Stimulated activated naive CD8-positive, alpha-beta T cell treated with anti-CD3 and anti-CD28 coated beads, Interleukin-15, amount 100 ng/mL, for 72 hours (primary cell): ENCODE measurements around the gene ZCCHC24.

ENCODE experiments used
- ATAC-seq: fragments of 150-1000 bp; cut with Tn5 transposase; 2 replicates; pipeline ENCODE4 v1.10.0; 2021; ENCODE audit warnings: mild to moderate bottlenecking, moderate library complexity
- DNase-seq, 2 donors: peaks; one replicate each; pipeline ENCODE4 v3.0.0; 2021 to 2022
- H3K27ac Mint-ChIP-seq, 2 donors: one replicate each; pipeline ENCODE4 v1.8.0; 2022; ENCODE audit warnings: mild to moderate bottlenecking in 2 of 2, mixed read lengths in 2 of 2, moderate library complexity in 2 of 2
- H3K27me3 Mint-ChIP-seq: one replicate; pipeline ENCODE4 v1.8.0; 2022; ENCODE audit warnings: mixed read lengths
- H3K4me1 Mint-ChIP-seq: one replicate; pipeline ENCODE4 v1.8.0; 2022; ENCODE audit warnings: mild to moderate bottlenecking, mixed read lengths
- H3K4me3 Mint-ChIP-seq, 2 donors: one replicate each; pipeline ENCODE4 v1.8.0; 2022; ENCODE audit warnings: mild to moderate bottlenecking in 2 of 2, mixed read lengths in 2 of 2, moderate library complexity in 1 of 2
- H3K9me3 Mint-ChIP-seq, 2 donors: one replicate each; pipeline ENCODE4 v1.8.0; 2022; ENCODE audit warnings: mixed read lengths in 2 of 2

ZCCHC24 gene

DNA sequence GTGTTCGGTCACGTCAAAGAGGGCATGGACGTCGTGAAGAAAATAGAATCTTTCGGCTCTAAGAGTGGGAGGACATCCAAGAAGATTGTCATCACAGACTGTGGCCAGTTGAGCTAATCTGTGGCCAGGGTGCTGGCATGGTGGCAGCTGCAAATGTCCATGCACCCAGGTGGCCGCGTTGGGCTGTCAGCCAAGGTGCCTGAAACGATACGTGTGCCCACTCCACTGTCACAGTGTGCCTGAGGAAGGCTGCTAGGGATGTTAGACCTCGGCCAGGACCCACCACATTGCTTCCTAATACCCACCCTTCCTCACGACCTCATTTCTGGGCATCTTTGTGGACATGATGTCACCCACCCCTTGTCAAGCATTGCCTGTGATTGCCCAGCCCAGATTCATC, 91.7 kb downstream of the ZCCHC24 start:
- no peaks in the 10 kb centered on the region for H3K27me3 Mint-ChIP-seq
- no peak overlapping the region for H3K4me3 Mint-ChIP-seq
- no peaks in the 10 kb centered on the region for H3K9me3 Mint-ChIP-seq
- peak overlapping the region; percentile 59 to 82 for H3K27ac Mint-ChIP-seq
- DNase-seq (no peak), ATAC-seq (peak; percentile 8)
- H3K4me1 Mint-ChIP-seq = peaks cover 72% of the 10 kb centered on the region

DNA sequence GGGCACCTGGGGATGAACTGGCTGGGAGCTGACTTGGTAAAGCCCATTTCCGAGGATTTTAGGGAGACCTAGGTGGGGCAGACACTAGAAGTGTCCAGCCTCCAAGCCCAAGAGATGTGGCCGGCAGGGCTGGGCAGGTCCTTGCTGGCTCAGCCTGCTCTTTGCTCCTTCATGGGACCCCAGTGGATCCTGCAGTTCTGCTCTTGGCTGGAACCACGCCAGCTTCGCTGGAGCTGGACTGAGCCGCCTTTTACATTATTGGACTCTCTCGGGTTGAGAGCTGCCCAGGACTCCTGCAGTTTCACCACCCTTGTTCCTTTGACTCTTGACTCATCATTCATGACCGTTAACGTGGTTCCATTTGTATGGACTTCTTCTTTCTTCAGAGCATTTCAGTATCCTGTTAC, 92.4 kb downstream of the ZCCHC24 start:
- ATAC-seq (no peak), DNase-seq (no peak)
- H3K27me3 Mint-ChIP-seq = no peaks in the 10 kb centered on the region
- H3K4me1 Mint-ChIP-seq = peaks cover 79% of the 10 kb centered on the region
- H3K4me3 Mint-ChIP-seq = peak overlapping the region in 1 of 2 donors; percentile 6
- H3K27ac Mint-ChIP-seq = no peak overlapping the region
- no peaks in the 10 kb centered on the region for H3K9me3 Mint-ChIP-seq

DNA sequence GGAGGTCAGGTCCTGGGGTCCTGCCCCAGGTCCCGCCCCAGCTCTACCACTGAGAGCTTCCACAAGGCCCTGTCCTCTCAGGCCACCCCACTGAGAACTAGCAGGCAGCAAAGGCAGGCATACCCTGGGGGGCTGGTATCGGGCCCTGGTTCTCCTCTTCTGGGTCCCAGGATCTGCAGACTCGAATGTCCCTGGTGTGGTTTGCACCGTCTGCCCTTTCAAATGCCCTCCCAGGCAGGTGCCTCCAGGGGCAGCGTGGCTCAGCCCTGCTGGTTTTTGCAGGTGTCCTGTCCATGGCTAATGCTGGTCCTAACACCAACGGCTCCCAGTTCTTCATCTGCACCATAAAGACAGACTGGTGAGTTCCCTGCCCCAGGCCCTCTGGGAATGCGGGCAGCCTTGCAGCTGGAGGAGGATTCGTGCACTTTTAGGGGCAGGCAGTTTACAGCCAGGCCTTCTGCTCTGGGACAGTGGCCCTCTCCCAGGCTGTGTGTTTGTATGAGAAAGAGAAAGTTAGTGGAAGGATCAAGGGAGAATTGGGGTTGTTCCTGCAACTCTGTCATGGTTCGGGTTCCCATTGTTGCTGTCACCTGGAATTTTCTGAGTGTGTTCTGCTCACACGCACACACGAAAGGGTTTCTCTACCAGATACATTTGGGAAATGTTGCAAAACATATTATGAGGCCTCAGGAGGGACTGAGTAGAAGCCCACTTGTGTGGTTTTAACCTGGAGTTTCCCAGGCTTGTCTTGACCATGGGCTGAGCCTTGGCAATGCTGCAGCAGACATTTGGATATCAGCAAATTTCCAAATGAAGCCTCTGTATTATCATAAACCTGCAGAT, 93.2 kb downstream of the ZCCHC24 start:
- DNase-seq = no peak
- Mint-ChIP-seq H3K27me3 (no peaks in the 10 kb centered on the region), H3K9me3 (no peaks in the 10 kb centered on the region), H3K4me1 (peaks cover 79% of the 10 kb centered on the region), H3K4me3 (no peak overlapping the region), H3K27ac (peak overlapping the region in 1 of 2 donors; percentile 59)
- ATAC-seq = no peak

DNA sequence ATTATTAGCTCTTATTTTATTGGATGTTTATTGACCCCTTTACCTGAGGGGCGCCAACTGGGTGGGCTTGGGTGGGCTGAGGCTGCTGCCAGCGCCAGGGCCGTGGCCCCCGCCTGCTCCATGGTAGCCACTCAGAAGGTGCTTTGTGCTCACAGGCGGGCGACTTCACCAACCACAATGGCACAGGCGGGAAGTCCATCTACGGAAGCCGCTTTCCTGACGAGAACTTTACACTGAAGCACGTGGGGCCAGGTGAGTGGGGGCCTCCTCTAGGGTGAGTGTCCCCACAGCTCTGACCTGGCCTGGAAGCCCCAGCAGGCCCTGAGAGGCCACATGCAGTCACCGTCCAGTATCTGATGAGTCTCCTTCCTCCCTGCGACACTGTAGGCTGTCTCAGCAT, 94.1 kb downstream of the ZCCHC24 start:
- H3K4me1 Mint-ChIP-seq = peaks cover 86% of the 10 kb centered on the region
- H3K4me3 Mint-ChIP-seq = no peak overlapping the region
- ATAC-seq (no peak), DNase-seq (no peak)
- H3K9me3 Mint-ChIP-seq = no peaks in the 10 kb centered on the region
- H3K27ac Mint-ChIP-seq = no peak overlapping the region
- no peaks in the 10 kb centered on the region for H3K27me3 Mint-ChIP-seq

DNA sequence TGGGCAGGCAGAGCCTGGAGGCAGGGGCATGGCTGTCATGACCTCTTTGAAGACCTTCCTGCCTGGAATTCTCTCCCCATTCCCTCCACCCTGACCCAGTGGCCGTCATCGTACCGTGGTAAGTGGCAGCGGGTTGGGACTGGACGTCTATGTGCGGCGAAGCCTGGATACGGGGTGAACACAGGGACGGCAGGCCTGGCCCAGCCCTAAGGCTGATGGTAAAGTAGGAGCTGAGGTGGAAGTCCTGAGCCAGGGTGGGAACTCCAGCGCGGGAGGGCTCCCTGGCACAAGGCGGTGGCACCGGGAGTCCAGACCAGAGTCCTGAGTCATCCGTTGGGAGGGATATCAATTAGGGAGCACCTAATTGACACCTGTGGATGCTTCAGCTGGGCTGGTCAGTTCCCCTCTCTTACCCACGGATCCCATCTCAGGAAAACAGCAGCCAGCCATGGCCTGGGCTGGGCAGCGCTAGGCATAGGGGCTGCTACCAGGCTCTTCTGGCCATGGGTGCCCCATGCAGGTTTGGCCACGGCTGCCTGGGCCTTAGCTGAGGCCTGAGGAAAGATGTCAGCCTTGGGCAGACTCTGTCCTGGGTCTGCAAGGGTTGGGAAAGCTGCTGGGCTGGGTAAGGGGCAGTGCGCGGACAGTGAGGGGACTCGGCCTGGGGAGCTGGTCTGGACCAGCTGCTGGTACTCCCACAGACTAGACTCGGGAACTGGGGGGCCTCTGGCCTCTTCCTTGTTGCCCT, 94.8 kb downstream of the ZCCHC24 start:
- ATAC-seq (no peak), DNase-seq (no peak)
- H3K27me3 Mint-ChIP-seq = no peaks in the 10 kb centered on the region
- H3K9me3 Mint-ChIP-seq = no peaks in the 10 kb centered on the region
- no peak overlapping the region for H3K27ac Mint-ChIP-seq
- H3K4me3 Mint-ChIP-seq = peak overlapping the region; percentile 36 to 92
- H3K4me1 Mint-ChIP-seq = peaks cover 79% of the 10 kb centered on the region

DNA sequence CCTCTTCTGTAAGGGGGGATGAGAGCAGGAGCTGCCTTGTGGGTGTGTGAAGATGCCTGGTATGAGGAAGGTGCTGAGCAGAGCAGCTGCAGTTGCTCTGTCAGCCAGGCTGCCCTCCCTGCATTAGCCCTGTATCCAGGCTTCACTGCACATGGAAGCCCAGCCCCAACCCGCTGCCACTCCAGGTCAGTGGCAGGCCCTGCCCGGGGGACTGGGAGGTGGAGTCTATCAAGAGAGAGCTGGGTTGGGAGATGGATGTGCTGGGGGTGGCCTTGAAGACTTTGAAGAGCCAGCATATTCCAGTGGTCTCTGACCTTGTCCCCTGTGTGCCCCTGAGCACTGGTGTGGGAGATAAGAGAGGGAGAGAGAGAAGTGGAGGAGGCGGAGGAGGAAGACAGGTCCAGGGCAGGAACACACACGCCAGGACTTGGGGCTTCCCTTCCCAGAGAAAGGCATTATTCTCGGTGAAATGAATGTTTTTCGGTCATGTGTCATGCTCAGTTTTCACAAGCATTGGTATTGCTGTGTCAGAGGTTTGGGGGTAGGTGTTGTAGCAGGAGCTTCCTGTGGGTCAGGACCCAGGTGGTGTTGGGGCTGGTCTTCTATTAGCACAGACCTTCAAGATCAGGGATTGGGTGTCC, 95.5 kb downstream of the ZCCHC24 start:
- Mint-ChIP-seq H3K27ac (peak overlapping the region in 1 of 2 donors; percentile 97), H3K4me3 (peak overlapping the region; percentile 92 to 94), H3K4me1 (peaks cover 79% of the 10 kb centered on the region), H3K27me3 (no peaks in the 10 kb centered on the region), H3K9me3 (no peaks in the 10 kb centered on the region)
- ATAC-seq (no peak), DNase-seq (no peak)

DNA sequence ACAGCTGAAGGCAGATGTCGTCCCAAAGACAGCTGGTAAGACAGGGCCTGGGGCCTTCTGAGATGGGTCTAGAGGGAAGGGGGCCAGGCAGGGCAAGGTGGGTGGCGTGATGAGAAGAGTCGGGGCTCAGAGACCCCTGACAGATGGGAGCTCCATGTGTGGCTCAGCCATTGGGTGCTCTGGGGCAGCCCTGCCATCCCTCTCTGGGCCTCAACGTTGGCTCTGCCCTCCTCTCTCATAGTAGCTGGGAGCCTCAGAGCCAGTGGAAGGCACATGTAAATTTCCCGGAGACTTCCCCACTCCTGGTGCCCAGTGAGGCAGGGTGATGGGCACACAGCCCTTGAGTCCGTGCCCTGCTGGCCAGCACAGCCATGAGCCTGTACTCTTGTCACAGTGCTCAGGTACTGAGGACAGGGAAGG, 96.3 kb downstream of the ZCCHC24 start:
- Mint-ChIP-seq H3K27me3 (no peaks in the 10 kb centered on the region), H3K4me1 (peaks cover 73% of the 10 kb centered on the region), H3K27ac (peak overlapping the region; percentile 97), H3K9me3 (no peaks in the 10 kb centered on the region), H3K4me3 (peak overlapping the region; percentile 92 to 94)
- DNase-seq = no peak
- ATAC-seq = no peak

DNA sequence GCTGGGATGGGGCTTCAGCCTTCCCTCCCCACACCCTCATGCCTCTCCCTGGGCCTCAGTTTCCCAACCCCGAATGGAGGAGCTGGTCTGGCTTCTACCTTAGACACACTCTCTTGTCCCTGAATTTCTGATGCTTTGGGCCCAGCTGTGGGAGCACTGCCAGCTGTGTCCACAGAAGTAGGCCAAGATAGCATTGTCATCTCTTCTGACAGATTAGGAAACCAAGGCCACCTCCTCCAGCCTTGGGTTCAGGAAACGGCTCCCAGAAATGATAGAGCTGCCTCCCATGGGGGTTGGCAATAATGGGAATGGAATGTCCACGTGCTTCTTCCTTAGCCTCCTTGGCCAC, 96.8 kb downstream of the ZCCHC24 start:
- DNase-seq (no peak), ATAC-seq (no peak)
- H3K27me3 Mint-ChIP-seq = no peaks in the 10 kb centered on the region
- H3K9me3 Mint-ChIP-seq = no peaks in the 10 kb centered on the region
- peak overlapping the region; percentile 97 for H3K27ac Mint-ChIP-seq
- H3K4me1 Mint-ChIP-seq = peaks cover 71% of the 10 kb centered on the region
- peak overlapping the region; percentile 92 to 94 for H3K4me3 Mint-ChIP-seq

DNA sequence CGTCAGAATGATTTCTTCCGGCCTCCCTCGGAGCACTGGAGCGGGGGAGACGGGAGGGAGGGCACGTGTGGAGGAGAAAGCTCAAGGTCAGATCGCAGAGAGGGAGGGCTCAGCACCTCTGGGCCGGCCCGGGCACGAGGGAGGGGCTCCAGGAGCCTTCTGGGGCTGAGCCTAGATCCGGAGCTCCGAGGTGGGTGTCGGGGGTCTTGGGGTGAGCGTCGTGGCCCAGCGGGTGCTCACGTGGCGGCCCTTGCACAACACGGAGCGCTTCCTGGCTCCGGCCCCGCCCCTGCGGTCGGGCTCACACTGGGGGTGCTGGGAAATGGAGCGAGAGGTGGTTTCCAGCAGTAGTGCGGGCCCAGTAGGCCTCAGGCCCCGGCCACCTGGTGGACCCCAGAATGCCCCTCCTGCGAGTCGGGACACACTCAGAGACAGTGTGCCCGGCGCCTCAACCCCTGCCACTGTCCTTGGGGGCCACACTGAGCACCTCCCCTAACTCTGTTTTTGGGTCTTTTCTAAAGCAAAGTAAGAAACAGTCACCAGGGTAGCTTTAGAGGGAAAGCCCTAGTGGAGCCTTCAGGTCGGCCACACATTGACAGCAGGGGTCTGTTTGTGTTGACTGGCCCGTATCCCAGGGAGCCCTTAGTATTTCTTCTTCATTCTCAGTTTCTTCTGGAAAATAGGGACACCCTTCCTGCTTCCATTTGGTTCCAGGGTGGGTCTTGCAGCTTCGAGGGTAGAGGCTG, 97.4 kb downstream of the ZCCHC24 start:
- no peaks in the 10 kb centered on the region for H3K27me3 Mint-ChIP-seq
- H3K4me3 Mint-ChIP-seq = peak overlapping the region; percentile 92 to 94
- no peaks in the 10 kb centered on the region for H3K9me3 Mint-ChIP-seq
- H3K4me1 Mint-ChIP-seq = peaks cover 70% of the 10 kb centered on the region
- ATAC-seq (peak; percentile 82), DNase-seq (peak; percentile 68 to 86)
- H3K27ac Mint-ChIP-seq = peak overlapping the region; percentile 97

DNA sequence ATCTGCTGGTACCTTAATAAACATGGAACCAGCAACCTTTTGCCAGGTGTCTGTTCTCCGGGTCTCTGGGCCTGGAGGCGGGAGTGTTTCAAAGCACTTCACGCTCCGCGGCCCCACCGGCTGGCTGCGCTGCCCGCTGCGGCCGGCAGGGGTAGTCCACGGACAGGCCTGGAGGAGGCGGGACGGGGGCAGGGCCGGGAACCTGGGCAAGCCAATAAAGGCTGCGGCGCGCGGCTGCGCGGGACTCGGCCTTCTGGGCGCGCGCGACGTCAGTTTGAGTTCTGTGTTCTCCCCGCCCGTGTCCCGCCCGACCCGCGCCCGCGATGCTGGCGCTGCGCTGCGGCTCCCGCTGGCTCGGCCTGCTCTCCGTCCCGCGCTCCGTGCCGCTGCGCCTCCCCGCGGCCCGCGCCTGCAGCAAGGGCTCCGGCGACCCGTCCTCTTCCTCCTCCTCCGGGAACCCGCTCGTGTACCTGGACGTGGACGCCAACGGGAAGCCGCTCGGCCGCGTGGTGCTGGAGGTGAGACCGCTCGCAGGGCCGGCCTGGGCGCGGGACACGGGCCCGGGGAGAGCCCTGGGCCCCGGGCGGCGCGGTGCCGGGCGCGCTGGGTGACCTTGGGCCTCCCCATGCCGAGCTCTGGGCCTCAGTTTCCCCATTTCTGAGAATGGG, 98.1 kb downstream of the ZCCHC24 start, which contains the start of gene PPIF:
Gene PPIF (plus strand): TSS at position 244 of the 668 bp plus-strand sequence. CDS start 80 bp downstream, at position 324.
- ATAC-seq = peak; percentile 89
- Mint-ChIP-seq H3K4me1 (peaks cover 62% of the 10 kb centered on the region), H3K4me3 (peak within 1 kb of the TSS; percentile 92 to 94), H3K9me3 (no peaks in the 10 kb centered on the region), H3K27me3 (no peaks in the 10 kb centered on the region), H3K27ac (peak within 1 kb of the TSS; percentile 97)
- peak; percentile 94 to 97 for DNase-seq

DNA sequence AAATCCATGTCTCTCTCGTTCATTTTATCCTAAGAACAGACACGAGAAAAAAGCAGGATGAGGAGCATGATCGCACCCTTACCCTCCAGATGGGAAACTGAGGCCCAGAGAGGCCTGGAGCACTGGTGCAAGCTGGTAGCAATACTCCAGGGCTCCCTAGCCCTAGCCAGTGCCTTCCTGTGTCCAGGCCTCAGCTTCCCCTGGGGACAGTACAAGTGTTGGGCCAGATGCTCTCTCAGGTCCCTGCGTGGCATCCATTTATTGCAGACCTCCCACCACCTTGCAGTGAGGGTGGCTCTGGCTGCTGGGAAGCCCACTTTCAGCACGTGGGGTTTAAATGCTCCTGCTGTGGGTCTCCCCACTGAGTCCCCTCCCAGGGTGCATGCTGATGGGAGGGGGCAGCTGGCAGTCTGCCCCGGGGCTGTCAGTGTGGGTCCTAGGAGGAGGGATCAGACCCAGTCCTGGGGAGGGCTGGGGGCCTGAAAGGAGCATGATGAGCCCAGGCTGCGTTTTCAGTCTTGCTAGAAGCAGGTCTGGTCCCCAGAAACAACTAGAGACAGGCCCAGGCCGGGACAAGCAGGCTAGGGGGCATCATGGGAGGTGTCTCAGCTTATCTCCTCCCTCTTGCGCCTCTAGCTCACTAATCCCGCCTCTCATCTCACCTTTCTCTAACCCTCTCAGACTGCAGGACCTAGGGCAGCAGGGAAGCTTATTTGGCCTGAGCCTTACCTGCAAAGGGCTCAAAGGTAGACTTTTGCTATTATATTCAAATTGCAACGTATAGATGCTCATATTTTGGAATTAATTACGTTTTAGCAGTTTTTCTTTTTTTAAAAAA, 98.8 kb downstream of the ZCCHC24 start:
- Mint-ChIP-seq H3K4me1 (peaks cover 57% of the 10 kb centered on the region), H3K27ac (peak overlapping the region; percentile 63 to 72)
- no peak for ATAC-seq

DNA sequence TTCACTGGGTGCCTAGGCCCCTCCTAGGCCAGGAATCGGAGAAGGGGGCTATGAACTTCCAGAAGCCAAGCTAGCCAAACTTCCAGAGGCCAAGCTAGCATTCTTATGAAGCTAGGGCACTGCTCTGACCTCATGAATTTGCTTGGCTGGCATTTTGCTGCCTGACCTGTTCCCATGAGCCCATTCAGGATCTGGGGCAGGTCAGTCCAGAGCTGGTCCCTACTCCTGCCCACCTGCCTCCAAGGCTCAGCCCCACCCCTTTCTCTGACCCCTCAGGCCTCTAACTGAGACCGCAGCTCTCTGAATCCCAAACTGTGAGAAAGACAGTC, 99.4 kb downstream of the ZCCHC24 start:
- DNase-seq = no peak
- Mint-ChIP-seq H3K27me3 (no peaks in the 10 kb centered on the region), H3K9me3 (no peaks in the 10 kb centered on the region), H3K27ac (no peak overlapping the region), H3K4me1 (peaks cover 52% of the 10 kb centered on the region), H3K4me3 (no peak overlapping the region)
- ATAC-seq = no peak

More for the DNA sequence above, 98.8 kb downstream of the ZCCHC24 start:
- H3K27me3 Mint-ChIP-seq = no peaks in the 10 kb centered on the region
- peak overlapping the region; percentile 92 to 94 for H3K4me3 Mint-ChIP-seq
- no peak for DNase-seq
- no peaks in the 10 kb centered on the region for H3K9me3 Mint-ChIP-seq

DNA sequence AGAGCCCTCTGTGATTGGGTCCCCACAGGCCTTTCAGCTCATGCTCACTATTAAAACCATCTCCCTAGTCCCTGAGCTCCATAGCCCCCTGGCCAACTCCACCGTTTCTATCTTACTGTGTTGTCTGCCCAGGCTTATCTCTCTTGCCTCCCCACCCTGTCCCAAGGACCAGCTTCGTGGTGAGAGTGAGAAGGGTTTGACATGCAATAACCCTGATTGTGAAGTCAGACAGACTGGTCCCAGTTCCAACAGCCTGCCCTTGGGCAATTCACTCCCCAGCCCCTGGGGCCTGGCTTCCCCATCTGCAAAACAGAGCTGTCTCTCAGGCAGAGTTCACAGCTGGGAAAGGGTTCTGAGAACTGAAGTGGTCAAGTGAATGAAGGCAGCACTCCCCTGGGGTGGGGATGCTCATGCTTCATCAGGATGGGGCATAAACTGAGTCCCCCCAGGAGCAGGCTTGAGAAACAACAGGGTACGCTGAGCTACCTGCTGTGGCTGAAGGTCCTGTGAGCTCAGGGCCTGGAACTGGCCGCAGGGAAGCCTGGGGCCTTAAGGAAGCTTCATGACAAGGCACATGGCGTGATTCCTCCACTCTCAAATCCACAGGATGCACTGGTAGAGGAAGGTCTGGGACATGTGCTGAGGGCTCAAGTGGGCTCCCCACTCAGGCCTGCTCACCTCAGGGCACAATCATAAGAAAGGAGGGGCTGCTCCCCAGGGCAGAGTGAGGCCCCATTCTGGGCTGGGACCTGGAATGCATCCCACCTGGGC, 100.0 kb downstream of the ZCCHC24 start:
- peak overlapping the region in 1 of 2 donors; percentile 27 for H3K27ac Mint-ChIP-seq
- no peak overlapping the region for H3K4me3 Mint-ChIP-seq
- no peaks in the 10 kb centered on the region for H3K9me3 Mint-ChIP-seq
- no peak for DNase-seq
- no peak for ATAC-seq
- peaks cover 51% of the 10 kb centered on the region for H3K4me1 Mint-ChIP-seq
- no peaks in the 10 kb centered on the region for H3K27me3 Mint-ChIP-seq
